DND-41 (cell line): Measurements from ENCODE around the gene TANC2.

ENCODE experiments used
- ATAC-seq: fragments of 200-7000 bp; cut with Tn5 transposase; 3 replicates; pipeline ENCODE4 v1.9.1; 2021; ENCODE audit warnings: low read depth; ENCODE audit not compliant: insufficient read depth
- DNase-seq: peaks from one replicate; pipeline ENCODE4 v3.0.0-alpha.2; 2020
- H2AFZ ChIP-seq: 2 replicates; pipeline ENCODE4 v1.6.0; 2012; ENCODE audit warnings: low read depth, low read length
- H3K27ac ChIP-seq: 2 replicates; pipeline ENCODE4 v1.5.1; 2012; ENCODE audit warnings: low read length, inconsistent platforms
- H3K27me3 ChIP-seq: fragments of 200-600 bp; sonication (generic); 2 replicates; pipeline ENCODE4 v1.6.0; 2012; ENCODE audit warnings: low read length, mild to moderate bottlenecking, inconsistent platforms; ENCODE audit not compliant: insufficient read depth, poor library complexity
- H3K36me3 ChIP-seq: 2 replicates; pipeline ENCODE4 v1.5.1; 2012; ENCODE audit warnings: low read length, inconsistent platforms; ENCODE audit not compliant: insufficient read depth
- H3K4me1 ChIP-seq: 2 replicates; pipeline ENCODE4 v1.5.1; 2012; ENCODE audit warnings: mild to moderate bottlenecking, low read length; ENCODE audit not compliant: insufficient read depth
- H3K4me2 ChIP-seq: 2 replicates; pipeline ENCODE4 v1.6.0; 2012; ENCODE audit warnings: mild to moderate bottlenecking, moderate library complexity, low read length, inconsistent platforms; ENCODE audit not compliant: insufficient read depth
- H3K4me3 ChIP-seq, 2 experiments: fragments of 200-600 bp in 1 of 2; shearing (Covaris generic) in 1 of 2; 2 replicates each; pipeline ENCODE4 v1.5.1; 2012 to 2016; ENCODE audit warnings: inconsistent platforms in 2 of 2, low read length in 2 of 2, mild to moderate bottlenecking in 2 of 2, low read depth in 1 of 2, moderate library complexity in 1 of 2
- H3K79me2 ChIP-seq: 2 replicates; pipeline ENCODE4 v1.6.0; 2012; ENCODE audit warnings: low read length, inconsistent platforms; ENCODE audit not compliant: insufficient read depth
- H3K9ac ChIP-seq: 2 replicates; pipeline ENCODE4 v1.6.0; 2012; ENCODE audit warnings: low read depth, mild to moderate bottlenecking, inconsistent platforms, low read length, moderate library complexity
- H3K9me3 ChIP-seq: 2 replicates; pipeline ENCODE4 v1.5.1; 2012; ENCODE audit warnings: low read length, moderate library complexity, mild to moderate bottlenecking, inconsistent platforms; ENCODE audit not compliant: insufficient read depth, severe bottlenecking
- H4K20me1 ChIP-seq: 2 replicates; pipeline ENCODE4 v1.6.0; 2012; ENCODE audit warnings: low read length; ENCODE audit not compliant: insufficient read depth
- CTCF ChIP-seq: IDR thresholded peaks from 2 replicates; pipeline ENCODE4 v1.5.1; 2012; ENCODE audit warnings: borderline replicate concordance, low read length, moderate library complexity, mild to moderate bottlenecking; ENCODE audit not compliant: poor library complexity, severe bottlenecking; ENCODE audit errors: extremely low read depth
- EZH2 ChIP-seq: IDR thresholded peaks from 3 replicates; pipeline ENCODE4 v1.6.1; 2012; ENCODE audit warnings: borderline replicate concordance, low read depth, mild to moderate bottlenecking, moderate library complexity, low read length, inconsistent platforms; ENCODE audit not compliant: severe bottlenecking

Gene TANC2

GRCh38 chr17:62994931-62995330 lies 28.9 kb downstream of the TANC2 start:
- no peak overlapping the region for H3K4me2 ChIP-seq
- TF ChIP-seq EZH2 = no peak
- TF ChIP-seq CTCF = no peak

GRCh38 chr17:62995377-62995885 lies 29.4 kb downstream of the TANC2 start:
- Histone ChIP-seq H3K9ac (no peak overlapping the region), H3K4me1 (no peaks in the 10 kb centered on the region), H3K4me2 (no peak overlapping the region), H3K36me3 (no peaks in the 10 kb centered on the region), H3K79me2 (no peaks in the 10 kb centered on the region), H3K9me3 (no peaks in the 10 kb centered on the region), H3K27ac (no peak overlapping the region), H3K27me3 (no peaks in the 10 kb centered on the region), H2AFZ (no peak overlapping the region), H3K4me3 (no peak overlapping the region), H4K20me1 (0 out of 2 replicates have a peak, but pooled peaks cover 5% of the 10 kb centered on the region)
- DNase-seq = peak; percentile 28
- TF ChIP-seq CTCF (peak; percentile 62), EZH2 (no peak)
- ATAC-seq = peak; percentile 58; the same call in 2 of the 3 replicates

More at GRCh38 chr17:62994931-62995330, 28.9 kb downstream of the TANC2 start:
- Histone ChIP-seq H3K36me3 (no peaks in the 10 kb centered on the region), H3K4me1 (no peaks in the 10 kb centered on the region), H2AFZ (no peak overlapping the region), H3K9ac (no peak overlapping the region), H3K27ac (no peak overlapping the region), H3K4me3 (no peak overlapping the region), H3K27me3 (no peaks in the 10 kb centered on the region), H3K9me3 (no peaks in the 10 kb centered on the region), H4K20me1 (0 out of 2 replicates have a peak, but pooled peaks cover 5% of the 10 kb centered on the region), H3K79me2 (no peaks in the 10 kb centered on the region)
- DNase-seq (no peak), ATAC-seq (no peak)

- Histone ChIP-seq H3K27ac (no peak overlapping the region), H3K9me3 (no peaks in the 10 kb centered on the region), H3K4me1 (no peaks in the 10 kb centered on the region), H3K9ac (no peak overlapping the region), H3K27me3 (no peaks in the 10 kb centered on the region), H3K36me3 (no peaks in the 10 kb centered on the region), H3K4me3 (no peak overlapping the region), H2AFZ (no peak overlapping the region), H3K4me2 (no peak overlapping the region), H3K79me2 (no peaks in the 10 kb centered on the region), H4K20me1 (0 out of 2 replicates have a peak, but pooled peaks cover 5% of the 10 kb centered on the region)
- no peak for ATAC-seq
- no peak for TF ChIP-seq CTCF
- no peak for TF ChIP-seq EZH2
- DNase-seq = no peak
Observed at GRCh38 chr17:62996221-62996620, 30.2 kb downstream of the TANC2 start.
